ENCODE measurements around the gene PHLDA2.
"Not testable (repeated sequence)": the region's sequence is repeated elsewhere in the genome, so short reads cannot be mapped to it uniquely, and the experiment has no call there.

PHLDA2 gene

GRCh38 chr11:2914455-2915195 is 14.6 kb downstream of the PHLDA2 start:
- no peak for DNase-seq (ENCODE audit: low spot score)

- no peak for DNase-seq (ENCODE audit: low spot score)
These were observed 15.4 kb downstream of the PHLDA2 start for GRCh38 chr11:2913776-2914175.

GRCh38 chr11:2913019-2913431 is 16.2 kb downstream of the PHLDA2 start:
- DNase-seq (ENCODE audit: low spot score) = no peak

GRCh38 chr11:2912498-2912897 is 16.7 kb downstream of the PHLDA2 start:
- peak; percentile 81 for DNase-seq (ENCODE audit: low spot score)

GRCh38 chr11:2911785-2912391 is 17.3 kb downstream of the PHLDA2 start:
- no peak for DNase-seq (ENCODE audit: low spot score)

- DNase-seq (ENCODE audit: low spot score) = no peak
These were observed 18.0 kb downstream of the PHLDA2 start for GRCh38 chr11:2911088-2911784.

- DNase-seq (ENCODE audit: low spot score) = no peak
These were observed 18.7 kb downstream of the PHLDA2 start for GRCh38 chr11:2910401-2910955.

GRCh38 chr11:2909133-2909902 is 19.9 kb downstream of the PHLDA2 start:
- no peak for DNase-seq (ENCODE audit: low spot score)

- no peak for DNase-seq (ENCODE audit: low spot score)
These were observed 21.1 kb downstream of the PHLDA2 start for GRCh38 chr11:2908130-2908529.

GRCh38 chr11:2905299-2905698 is 23.9 kb downstream of the PHLDA2 start:
- not testable (repeated sequence) for DNase-seq (ENCODE audit: low spot score)

- DNase-seq (ENCODE audit: low spot score) = no peak
These were observed 24.8 kb downstream of the PHLDA2 start for GRCh38 chr11:2904153-2905052.

- no peak for DNase-seq (ENCODE audit: low spot score)
These were observed 25.6 kb downstream of the PHLDA2 start for GRCh38 chr11:2903672-2904011.

- no peak for DNase-seq (ENCODE audit: low spot score)
These were observed 26.2 kb downstream of the PHLDA2 start for GRCh38 chr11:2902784-2903671.

- DNase-seq (ENCODE audit: low spot score) = peak; percentile 88
These were observed 27.1 kb downstream of the PHLDA2 start for GRCh38 chr11:2901854-2902783.

- DNase-seq (ENCODE audit: low spot score) = no peak
These were observed 27.9 kb downstream of the PHLDA2 start for GRCh38 chr11:2901196-2901796.

- no peak for DNase-seq (ENCODE audit: low spot score)
These were observed 30.0 kb downstream of the PHLDA2 start for GRCh38 chr11:2899080-2899783.

- DNase-seq (ENCODE audit: low spot score) = peak; percentile 63
These were observed 30.7 kb downstream of the PHLDA2 start for GRCh38 chr11:2898366-2899079.
